ENCODE results near the gene GIGYF1. TPM values are rescaled to one million over a fixed set of nuclear protein-coding genes. Genes with fewer than 3 reads are reported as not detected.

The GIGYF1 gene
- total and polyA plus RNA-seq, 2 of the 13 experiments (the other 11 are each of a cell fraction or from before 2014, with no cell fraction given) = 7.6 to 16.1 TPM

- TF ChIP-seq SALL1 (CRISPR knock-in tag; IDR thresholded peaks at IDR 0.05) = peak; percentile 94
- 0 out of 2 replicates have a peak, but pooled peaks have one; percentile 27 for TF ChIP-seq SKIL (CRISPR knock-in tag; IDR thresholded peaks at IDR 0.05; ENCODE audit: borderline replicate concordance)
- peak; percentile 84; the same call in 1 of the 2 replicates for TF ChIP-seq ZNF558 (CRISPR knock-in tag; IDR thresholded peaks at IDR 0.05; ENCODE audit: borderline replicate concordance)
- TF ChIP-seq MXD4 (CRISPR knock-in tag; IDR thresholded peaks at IDR 0.05) = 0 out of 2 replicates have a peak, but pooled peaks have one; percentile 25
- no peak for TF ChIP-seq TCF7L2 (IDR thresholded peaks at IDR 0.05; ENCODE audit: low read depth, low read length)
- TF ChIP-seq ZNF124 (CRISPR knock-in tag; IDR thresholded peaks at IDR 0.05) = 0 out of 2 replicates have a peak, but pooled peaks have one; percentile 38
- TF ChIP-seq ZNF530 (CRISPR knock-in tag; IDR thresholded peaks at IDR 0.05; ENCODE audit: low read depth) = no peak
- TF ChIP-seq DRAP1 (CRISPR knock-in tag; IDR thresholded peaks at IDR 0.05) = 0 out of 2 replicates have a peak, but pooled peaks have one; percentile 26
- TF ChIP-seq ZNF576 (CRISPR knock-in tag; IDR thresholded peaks at IDR 0.05) = no peak
- peak; percentile 83; the same call in 1 of the 2 replicates for TF ChIP-seq ZNF225 (CRISPR knock-in tag; IDR thresholded peaks at IDR 0.05)
- TF ChIP-seq NFKBIZ (CRISPR knock-in tag; IDR thresholded peaks at IDR 0.05) = 0 out of 2 replicates have a peak, but pooled peaks have one; percentile 49
- TF ChIP-seq ZNF543 (CRISPR knock-in tag; IDR thresholded peaks at IDR 0.05) = 0 out of 2 replicates have a peak, but pooled peaks have one; percentile 46
- TF ChIP-seq ZNF776 (CRISPR knock-in tag; IDR thresholded peaks at IDR 0.05) = peak; percentile 64; the same call in 1 of the 2 replicates
- 0 out of 2 replicates have a peak, but pooled peaks have one; percentile 8 for TF ChIP-seq ZNF766 (CRISPR knock-in tag; IDR thresholded peaks at IDR 0.05; ENCODE audit: borderline replicate concordance)
- peak; percentile 93; the same call in 1 of the 2 replicates for TF ChIP-seq FOXC1 (CRISPR knock-in tag; IDR thresholded peaks at IDR 0.05; ENCODE audit: borderline replicate concordance)
- TF ChIP-seq ZNF501 (CRISPR knock-in tag; IDR thresholded peaks at IDR 0.05) = peak; percentile 53; the same call in 1 of the 2 replicates
- TF ChIP-seq RBAK (CRISPR knock-in tag; IDR thresholded peaks at IDR 0.05) = 0 out of 2 replicates have a peak, but pooled peaks have one; percentile 21
- TF ChIP-seq YEATS2 (CRISPR knock-in tag; IDR thresholded peaks at IDR 0.05; ENCODE audit: borderline replicate concordance) = peak; percentile 44; the same call in 1 of the 2 replicates
- TF ChIP-seq SP2 (CRISPR knock-in tag; IDR thresholded peaks at IDR 0.05) = peak; percentile 68
- no peak for TF ChIP-seq ZNF652 (CRISPR knock-in tag; IDR thresholded peaks at IDR 0.05; ENCODE audit: borderline replicate concordance, low read depth)
- TF ChIP-seq RFXANK (CRISPR knock-in tag; IDR thresholded peaks at IDR 0.05) = peak; percentile 38; the same call in 1 of the 2 replicates
- peak; percentile 84; the same call in 1 of the 2 replicates for TF ChIP-seq SRY (CRISPR knock-in tag; IDR thresholded peaks at IDR 0.05)
- TF ChIP-seq BATF2 (CRISPR knock-in tag; IDR thresholded peaks at IDR 0.05) = peak; percentile 57; the same call in 1 of the 2 replicates
- TF ChIP-seq ZNF773 (CRISPR knock-in tag; IDR thresholded peaks at IDR 0.05; ENCODE audit: borderline replicate concordance) = 0 out of 2 replicates have a peak, but pooled peaks have one; percentile 37
- no peak for TF ChIP-seq ZFY (CRISPR knock-in tag; IDR thresholded peaks at IDR 0.05)
- peak; percentile 66 for TF ChIP-seq ZNF878 (CRISPR knock-in tag; IDR thresholded peaks at IDR 0.05)
- no peak for TF ChIP-seq MEIS1 (CRISPR knock-in tag; IDR thresholded peaks at IDR 0.05; ENCODE audit: borderline replicate concordance)
Observed at GRCh38 chr7:100655908-100656674, 38.0 kb downstream of the GIGYF1 start, which contains the start of gene ACTL6B (continued).

Data from HepG2 (cell line).